Tibial nerve (tissue), 4 donors: Measurements from ENCODE around the gene ICA1L. TPM values are rescaled to one million over a fixed set of nuclear protein-coding genes. Genes with fewer than 3 reads are reported as not detected.

Experiments
- DNase-seq, 2 donors: peaks; one replicate each; pipeline ENCODE4 v3.0.0-alpha.2; 2019; ENCODE audit warnings: low spot score in 2 of 2
- H3K27ac ChIP-seq, 4 donors: fragments of 200-600 bp; sonication (generic) in 3 of 4; one replicate each; pipeline ENCODE4 v1.5.1; 2017 to 2019; ENCODE audit warnings: mild to moderate bottlenecking in 1 of 4
- H3K27me3 ChIP-seq, 2 donors: fragments of 200-600 bp; sonication (generic) in 1 of 2; one replicate each; pipeline versions ENCODE4 v1.5.1 to v1.6.0; 2017 to 2019
- H3K36me3 ChIP-seq, 3 donors: fragments of 200-600 bp; sonication (generic); one replicate each; pipeline ENCODE4 v1.5.1; 2018 to 2019
- H3K4me1 ChIP-seq, 4 donors: fragments of 200-600 bp; sonication (generic) in 3 of 4; one replicate each; pipeline ENCODE4 v1.5.1; 2017 to 2019
- H3K4me3 ChIP-seq, 4 donors: fragments of 200-600 bp; sonication (generic) in 3 of 4; one replicate each; pipeline ENCODE4 v1.5.1; 2017 to 2019; ENCODE audit warnings: mild to moderate bottlenecking in 1 of 4, moderate library complexity in 1 of 4
- H3K9me3 ChIP-seq, 4 donors: fragments of 200-600 bp; sonication (generic) in 3 of 4; one replicate each; pipeline ENCODE4 v1.5.1; 2017 to 2019
- EP300 ChIP-seq, 2 donors: sonication (generic); formaldehyde crosslinking; IDR thresholded peaks; one replicate each; pipeline ENCODE4 v1.6.1; 2017; ENCODE audit warnings: antibody characterized with exemption in 2 of 2, mild to moderate bottlenecking in 1 of 2
- POLR2A ChIP-seq, 2 donors: fragments of 450-650 bp; IDR thresholded peaks; one replicate each; pipeline ENCODE4 v1.6.1; 2017; ENCODE audit warnings: antibody characterized with exemption in 2 of 2, mild to moderate bottlenecking in 2 of 2, moderate library complexity in 2 of 2
- WGBS, 2 donors: methylation state at CpG; one replicate each; pipeline ENCODE4 v1.1.5; 2018; 5-methylcytosine and 5-hydroxymethylcytosine counted together
- total RNA-seq, 4 donors: library from RNA; depleted of rRNA; stranded (reverse); fragments of >200 nt; gene quantifications; one replicate each; pipeline ENCODE4 v1.1.0, GENCODE V29; 2016
- TF ChIP-seq, protein P1 (sequence below), 5 experiments: fragments of 200-600 bp in 3 of 5; fragments of 450-650 bp in 2 of 5; sonication (generic) in 3 of 5; IDR thresholded peaks; one replicate each; pipeline ENCODE4 v1.5.1; 2016 to 2019; ENCODE audit warnings: antibody characterized with exemption in 5 of 5, mild to moderate bottlenecking in 3 of 5, moderate library complexity in 2 of 5

The ICA1L gene
- total RNA-seq, 4 donors from 2014 or later, result 12.3 to 70.2 (median 32.7) TPM

DNA sequence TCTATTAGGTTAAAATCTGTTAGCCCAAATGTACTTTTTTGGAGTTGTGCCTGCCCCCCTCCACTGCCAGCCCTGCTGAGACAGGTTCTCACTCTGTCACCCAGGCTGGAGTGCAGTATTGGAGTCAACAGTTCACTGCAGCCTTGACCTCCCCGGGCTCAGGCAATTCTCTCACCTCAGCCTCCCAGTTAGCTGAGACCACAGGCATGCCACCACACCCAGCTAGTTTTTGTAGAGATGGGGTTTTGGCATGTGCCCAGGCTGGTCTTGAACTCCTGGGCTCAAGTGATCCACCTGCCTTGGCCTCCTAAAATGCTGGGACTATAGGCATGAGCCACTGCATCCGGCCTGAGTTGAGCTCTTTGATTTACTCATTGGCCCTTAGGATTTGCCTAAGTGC, 110.7 kb downstream of the ICA1L start:
- H3K27ac ChIP-seq, result no peak overlapping the region
- no peaks in the 10 kb centered on the region for H3K9me3 ChIP-seq
- no peaks in the 10 kb centered on the region for H3K4me1 ChIP-seq
- H3K4me3 ChIP-seq, result no peak overlapping the region
- peaks cover 0 to 54% (median 0%) of the 10 kb centered on the region in 3 donors for H3K36me3 ChIP-seq
- no peak for TF ChIP-seq EP300 (IDR thresholded peaks at IDR 0.05)
- TF ChIP-seq, protein P1, sequence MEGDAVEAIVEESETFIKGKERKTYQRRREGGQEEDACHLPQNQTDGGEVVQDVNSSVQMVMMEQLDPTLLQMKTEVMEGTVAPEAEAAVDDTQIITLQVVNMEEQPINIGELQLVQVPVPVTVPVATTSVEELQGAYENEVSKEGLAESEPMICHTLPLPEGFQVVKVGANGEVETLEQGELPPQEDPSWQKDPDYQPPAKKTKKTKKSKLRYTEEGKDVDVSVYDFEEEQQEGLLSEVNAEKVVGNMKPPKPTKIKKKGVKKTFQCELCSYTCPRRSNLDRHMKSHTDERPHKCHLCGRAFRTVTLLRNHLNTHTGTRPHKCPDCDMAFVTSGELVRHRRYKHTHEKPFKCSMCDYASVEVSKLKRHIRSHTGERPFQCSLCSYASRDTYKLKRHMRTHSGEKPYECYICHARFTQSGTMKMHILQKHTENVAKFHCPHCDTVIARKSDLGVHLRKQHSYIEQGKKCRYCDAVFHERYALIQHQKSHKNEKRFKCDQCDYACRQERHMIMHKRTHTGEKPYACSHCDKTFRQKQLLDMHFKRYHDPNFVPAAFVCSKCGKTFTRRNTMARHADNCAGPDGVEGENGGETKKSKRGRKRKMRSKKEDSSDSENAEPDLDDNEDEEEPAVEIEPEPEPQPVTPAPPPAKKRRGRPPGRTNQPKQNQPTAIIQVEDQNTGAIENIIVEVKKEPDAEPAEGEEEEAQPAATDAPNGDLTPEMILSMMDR (IDR thresholded peaks at IDR 0.05), result no peak
- no peak for TF ChIP-seq POLR2A (IDR thresholded peaks at IDR 0.05)
- DNase-seq, result no peak
- H3K27me3 ChIP-seq, result no peaks in the 10 kb centered on the region
- 83 to 84% methylated on average over 2 of the region's 2 CpGs for WGBS, 2 donors

DNA sequence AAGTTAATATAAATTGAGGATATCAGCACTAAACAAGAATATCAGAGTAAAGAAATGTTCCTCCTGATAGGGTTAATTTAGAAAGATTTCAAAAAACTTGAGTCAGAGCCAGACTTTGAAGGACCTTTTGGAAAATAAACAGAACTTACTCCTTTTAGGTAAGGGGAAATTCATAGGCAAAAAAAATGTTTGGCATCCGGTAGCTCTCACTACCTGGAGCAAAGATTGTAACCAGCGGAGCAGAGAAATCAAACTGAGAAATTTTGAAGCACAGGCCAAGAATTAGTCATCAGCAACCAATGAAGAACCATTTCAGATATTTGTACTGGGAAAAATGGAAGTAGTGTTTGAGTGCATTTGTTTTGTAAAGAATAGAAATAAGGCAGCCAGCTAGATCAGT, 113.0 kb downstream of the ICA1L start:
- no peak overlapping the region for H3K4me3 ChIP-seq
- no peak overlapping the region for H3K27ac ChIP-seq
- no peaks in the 10 kb centered on the region for H3K9me3 ChIP-seq
- no peaks in the 10 kb centered on the region for H3K27me3 ChIP-seq
- DNase-seq, result no peak
- no peak for TF ChIP-seq EP300 (IDR thresholded peaks at IDR 0.05)
- TF ChIP-seq POLR2A (IDR thresholded peaks at IDR 0.05), result no peak
- TF ChIP-seq, protein P1 (IDR thresholded peaks at IDR 0.05), result no peak
- 63 to 73% methylated on average over 2 of the region's 2 CpGs for WGBS, 2 donors
- H3K36me3 ChIP-seq, result peaks cover 0 to 44% (median 0%) of the 10 kb centered on the region in 3 donors
- H3K4me1 ChIP-seq, result no peaks in the 10 kb centered on the region

DNA sequence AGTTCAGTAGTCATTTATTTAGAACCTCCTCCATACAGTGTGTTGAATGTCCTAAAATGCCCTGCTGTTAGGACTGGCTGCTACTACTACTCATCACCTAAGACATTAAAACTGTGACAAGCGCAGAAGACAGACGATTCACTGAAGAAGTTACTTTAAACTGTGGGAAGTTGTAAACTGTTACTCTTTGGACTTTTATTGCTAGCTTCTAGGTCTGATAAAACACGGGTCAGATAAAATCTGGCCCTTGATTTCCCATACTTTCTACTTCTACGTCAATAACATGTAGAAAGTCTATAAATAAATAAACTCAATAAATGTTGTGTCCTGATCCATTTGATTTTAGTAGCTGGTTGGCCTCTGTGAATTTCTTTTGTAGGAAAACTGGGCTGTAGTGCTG, 113.4 kb downstream of the ICA1L start:
- no peaks in the 10 kb centered on the region for H3K27me3 ChIP-seq
- 75 to 79% methylated on average over 4 of the region's 4 CpGs for WGBS, 2 donors
- H3K27ac ChIP-seq, result no peak overlapping the region
- peaks cover 0 to 3% (median 0%) of the 10 kb centered on the region in 4 donors for H3K9me3 ChIP-seq
- no peaks in the 10 kb centered on the region for H3K4me1 ChIP-seq
- no peak for DNase-seq
- H3K36me3 ChIP-seq, result peaks cover 0 to 44% (median 0%) of the 10 kb centered on the region in 3 donors
- no peak for TF ChIP-seq POLR2A (IDR thresholded peaks at IDR 0.05)
- TF ChIP-seq EP300 (IDR thresholded peaks at IDR 0.05), result no peak
- TF ChIP-seq, protein P1 (IDR thresholded peaks at IDR 0.05), result no peak
- H3K4me3 ChIP-seq, result no peak overlapping the region

DNA sequence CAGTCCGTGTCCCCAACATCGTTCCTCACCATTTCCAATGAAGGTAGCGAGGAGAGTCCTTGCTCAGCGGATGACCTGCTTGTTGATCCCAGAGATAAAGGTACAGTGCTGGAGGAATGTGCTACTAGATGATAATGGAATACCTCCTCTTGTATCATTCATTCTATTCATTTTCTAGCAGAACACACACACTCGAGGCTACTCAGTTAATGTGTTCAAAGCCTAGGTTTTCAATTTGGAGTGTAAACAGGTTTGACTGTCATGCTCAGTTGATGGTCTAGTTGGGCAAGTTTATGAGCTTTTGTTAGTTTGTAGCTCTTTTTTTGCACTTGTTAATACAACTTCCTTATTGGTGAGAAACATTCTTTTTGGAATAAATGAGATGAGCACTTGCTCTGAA, 114.2 kb downstream of the ICA1L start:
- WGBS, 2 donors, result 90 to 97% methylated on average over 5 of the region's 5 CpGs
- DNase-seq, result no peak
- TF ChIP-seq EP300 (IDR thresholded peaks at IDR 0.05) (no peak), POLR2A (IDR thresholded peaks at IDR 0.05) (no peak)
- TF ChIP-seq, protein P1 (IDR thresholded peaks at IDR 0.05), result no peak

DNA sequence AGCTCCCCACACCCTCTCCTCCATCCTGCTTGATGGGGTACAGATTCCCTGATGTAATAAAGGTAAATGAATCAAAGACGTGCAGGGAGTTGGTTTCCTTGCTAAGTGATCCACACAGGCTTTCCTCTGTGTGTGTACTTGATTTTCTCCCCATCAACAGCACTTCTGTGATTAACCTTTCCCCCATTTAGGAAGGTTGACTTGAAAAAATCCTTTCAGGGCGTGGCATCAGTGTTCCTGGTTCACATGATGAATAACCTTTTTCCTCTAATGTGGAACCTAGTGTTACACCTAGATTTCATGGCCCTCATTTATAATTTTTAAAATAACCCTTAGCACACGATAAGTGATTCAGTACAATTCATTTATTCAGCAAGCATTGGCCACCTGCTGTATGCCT, 115.0 kb downstream of the ICA1L start:
- DNase-seq, result no peak
- Histone ChIP-seq H3K4me1 (no peaks in the 10 kb centered on the region), H3K27ac (no peak overlapping the region), H3K9me3 (peaks cover 0 to 6% (median 0%) of the 10 kb centered on the region in 4 donors), H3K4me3 (no peak overlapping the region), H3K27me3 (no peaks in the 10 kb centered on the region), H3K36me3 (peaks cover 0 to 44% (median 0%) of the 10 kb centered on the region in 3 donors)
- TF ChIP-seq, protein P1 (IDR thresholded peaks at IDR 0.05), result no peak
- TF ChIP-seq POLR2A (IDR thresholded peaks at IDR 0.05) (no peak), EP300 (IDR thresholded peaks at IDR 0.05) (no peak)
- WGBS, 2 donors, result 93 to 94% methylated on average over 3 of the region's 3 CpGs

More for the DNA sequence above, 114.2 kb downstream of the ICA1L start:
- Histone ChIP-seq H3K4me3 (no peak overlapping the region), H3K27me3 (no peaks in the 10 kb centered on the region), H3K27ac (no peak overlapping the region), H3K4me1 (no peaks in the 10 kb centered on the region), H3K36me3 (peaks cover 0 to 44% (median 0%) of the 10 kb centered on the region in 3 donors), H3K9me3 (peaks cover 0 to 6% (median 0%) of the 10 kb centered on the region in 4 donors)
